Naive thymus-derived CD8-positive, alpha-beta T cell (primary cell): ENCODE measurements around the gene SAT1. TPM values are rescaled to one million over a fixed set of nuclear protein-coding genes. Genes with fewer than 3 reads are reported as not detected.

Experiments
- ATAC-seq, 2 donors: fragments of 150-1000 bp; cut with Tn5 transposase in 1 of 2; sonication (Bioruptor Pico), chemical (Tn5 transposase) in 1 of 2; 1 replicate in 1 of 2; 2 replicates in 1 of 2; pipeline ENCODE4 v1.10.0; 2021; ENCODE audit warnings: mild to moderate bottlenecking in 2 of 2, moderate library complexity in 2 of 2
- POLR2A ChIA-PET: fragments of 350-600 bp; sonication (Branson Sonifier 250); formaldehyde crosslinking; loops from one replicate; lab custom pipeline; 2021; ENCODE audit warnings: antibody characterized with exemption; lab: Charles Lee
- DNase-seq, 10 donors: peaks; one replicate each; pipeline versions ENCODE4 v3.0.0 to v3.0.0-alpha.2; 2020 to 2022
- H3K27ac Mint-ChIP-seq, 10 donors: one replicate each; pipeline ENCODE4 v1.8.0; 2020 to 2022; ENCODE audit warnings: mild to moderate bottlenecking in 10 of 10, mixed read lengths in 10 of 10, moderate library complexity in 4 of 10, inconsistent platforms in 1 of 10
- H3K27me3 Mint-ChIP-seq, 5 donors: one replicate each; pipeline ENCODE4 v1.8.0; 2021 to 2022; ENCODE audit warnings: mixed read lengths in 5 of 5
- H3K36me3 Mint-ChIP-seq, 3 donors: one replicate each; pipeline ENCODE4 v1.8.0; 2020 to 2022; ENCODE audit warnings: mixed read lengths in 3 of 3, mild to moderate bottlenecking in 2 of 3, inconsistent platforms in 1 of 3
- H3K4me1 Mint-ChIP-seq, 4 donors: one replicate each; pipeline ENCODE4 v1.8.0; 2021 to 2022; ENCODE audit warnings: mixed read lengths in 4 of 4
- H3K4me3 Mint-ChIP-seq, 10 donors: one replicate each; pipeline ENCODE4 v1.8.0; 2020 to 2022; ENCODE audit warnings: mild to moderate bottlenecking in 10 of 10, mixed read lengths in 10 of 10, moderate library complexity in 6 of 10, inconsistent platforms in 1 of 10
- H3K9me3 Mint-ChIP-seq, 9 donors: one replicate each; pipeline ENCODE4 v1.8.0; 2020 to 2022; ENCODE audit warnings: mixed read lengths in 9 of 9, mild to moderate bottlenecking in 3 of 9, inconsistent platforms in 1 of 9, moderate library complexity in 1 of 9
- polyA plus RNA-seq, 3 donors: library from polyadenylated mRNA; unstranded; fragments of 300-500 nt; fragmentation: Illumina TruSeq; gene quantifications; one replicate each; pipeline ENCODE4 v1.2.3, GENCODE V29; 2021
- total RNA-seq, 8 experiments: library from RNA in 2 of 8; stranded (reverse) in 2 of 8; gene quantifications; one replicate each; pipeline ENCODE4 v1.2.3 and lab custom pipeline; 2021 to 2026

Gene SAT1
- total and polyA plus RNA-seq, 5 experiments from 2014 or later = 50.1 to 121 (median 91.0) TPM

DNA sequence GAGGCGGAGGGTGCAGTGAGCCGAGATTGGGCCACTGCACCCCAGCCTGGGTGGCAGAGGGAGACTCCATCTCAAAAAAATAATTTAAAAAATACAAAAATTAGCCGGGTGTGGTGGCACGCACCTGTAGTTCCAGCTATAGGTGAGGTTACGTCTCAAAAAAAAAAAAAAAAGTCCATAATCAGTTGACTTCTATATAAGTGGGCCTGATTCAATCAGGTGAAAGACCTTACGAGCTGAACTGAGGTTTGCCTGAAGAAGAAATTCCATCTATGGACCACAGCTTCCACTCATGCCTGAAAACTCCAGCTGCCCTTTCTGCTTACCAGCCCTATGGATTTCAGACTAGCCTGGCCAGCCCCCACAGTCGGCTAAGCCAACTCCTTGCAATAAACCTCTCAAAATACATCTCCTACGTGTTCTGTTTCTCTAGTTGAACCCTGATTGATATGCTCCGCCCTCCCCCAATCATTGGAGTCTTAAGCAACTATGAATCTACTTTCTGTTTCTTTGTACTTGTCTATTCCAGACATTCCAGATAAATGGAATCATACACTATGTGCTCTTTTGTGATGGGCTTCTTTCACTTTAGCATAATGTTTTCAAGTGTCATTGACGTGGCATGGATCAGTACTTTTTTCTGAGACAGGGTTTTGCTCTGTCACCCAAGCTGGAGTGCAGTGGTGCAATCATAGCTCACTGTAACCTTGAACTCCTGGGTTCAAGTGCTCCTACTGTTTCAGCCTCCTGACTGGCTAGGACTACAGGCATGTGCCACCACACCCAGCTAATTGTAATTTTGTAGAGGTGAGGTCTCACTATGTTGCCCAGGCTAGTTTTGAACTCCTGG lies 36.6 kb downstream of the SAT1 start:
- Mint-ChIP-seq H3K36me3 (no peaks in the 10 kb centered on the region), H3K9me3 (no peaks in the 10 kb centered on the region), H3K27ac (no peak overlapping the region), H3K27me3 (no peaks in the 10 kb centered on the region), H3K4me3 (no peak overlapping the region), H3K4me1 (peaks cover 0 to 5% (median under 1%) of the 10 kb centered on the region in 4 donors)
- POLR2A ChIA-PET = no interaction called here
- DNase-seq (no peak), ATAC-seq (no peak)

DNA sequence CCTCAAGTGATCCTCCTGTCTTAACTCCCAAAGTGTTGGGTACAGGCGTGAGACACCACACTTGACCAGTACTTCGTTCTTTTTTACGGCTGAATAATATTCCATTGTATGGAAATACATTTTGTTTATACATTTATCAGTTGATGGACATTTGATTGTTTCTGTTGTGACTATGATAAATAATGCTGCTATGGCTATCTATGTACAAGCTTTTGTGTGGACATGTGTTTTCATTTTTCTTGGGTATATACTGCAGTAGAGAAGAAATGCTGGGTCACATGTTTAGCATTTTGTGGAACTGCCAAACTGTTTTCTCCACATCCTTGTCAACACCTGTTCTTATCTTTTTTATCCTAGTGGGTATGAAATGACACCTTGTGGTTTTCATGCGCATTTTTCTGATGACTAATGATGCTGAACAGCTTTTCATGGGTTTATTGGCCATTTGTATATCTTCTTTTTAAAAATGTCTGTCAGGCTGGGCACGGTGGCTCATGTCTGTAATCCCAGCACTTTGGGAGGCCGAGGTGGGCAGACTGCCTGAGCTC lies 37.3 kb downstream of the SAT1 start:
- Mint-ChIP-seq H3K27me3 (no peaks in the 10 kb centered on the region), H3K4me1 (peaks cover 0 to 5% (median under 1%) of the 10 kb centered on the region in 4 donors), H3K27ac (no peak overlapping the region), H3K9me3 (no peaks in the 10 kb centered on the region), H3K36me3 (no peaks in the 10 kb centered on the region), H3K4me3 (no peak overlapping the region)
- POLR2A ChIA-PET = no interaction called here
- DNase-seq = no peak
- ATAC-seq = no peak

DNA sequence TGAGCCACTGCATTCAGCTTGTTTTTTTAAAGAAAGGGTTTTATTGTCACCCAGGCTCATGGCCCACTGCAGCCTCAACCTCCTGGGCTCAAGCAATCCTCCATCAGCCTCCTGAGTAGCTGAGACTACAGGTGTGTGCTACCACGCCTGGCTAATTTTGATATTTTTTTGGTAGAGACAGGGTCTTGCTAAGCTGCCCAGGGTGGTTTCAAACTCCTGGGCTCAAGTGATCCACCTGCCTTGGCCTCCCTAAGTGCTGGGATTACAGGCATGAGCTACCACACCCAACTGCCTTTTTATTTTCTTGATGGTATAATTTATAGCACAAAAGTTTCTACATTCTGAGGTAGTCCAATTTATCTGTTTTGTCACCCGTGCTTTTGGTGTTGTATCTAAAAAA lies 38.9 kb downstream of the SAT1 start:
- H3K27me3 Mint-ChIP-seq = no peaks in the 10 kb centered on the region
- peaks cover 0 to 5% (median under 1%) of the 10 kb centered on the region in 4 donors for H3K4me1 Mint-ChIP-seq

DNA sequence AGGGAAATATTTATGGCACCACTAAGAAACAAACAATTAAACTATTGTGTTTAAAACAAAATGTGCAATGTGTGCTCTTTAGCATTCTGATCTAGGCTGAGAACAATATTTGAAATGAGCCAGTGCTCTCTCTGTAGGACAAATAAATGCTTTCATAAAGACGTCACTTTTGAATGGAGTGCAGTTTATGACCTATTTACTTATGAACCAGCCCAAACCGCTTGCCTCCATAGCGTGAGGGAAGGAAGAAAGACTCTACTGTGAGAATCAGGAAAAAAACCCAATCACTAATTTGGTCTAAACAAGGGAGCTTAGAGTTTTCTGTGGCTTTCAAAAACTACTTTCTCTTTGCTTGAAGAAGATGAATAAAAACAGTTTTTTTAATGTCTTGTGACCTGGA lies 39.4 kb downstream of the SAT1 start:
- Mint-ChIP-seq H3K27me3 (no peaks in the 10 kb centered on the region), H3K27ac (no peak overlapping the region), H3K9me3 (no peaks in the 10 kb centered on the region), H3K36me3 (no peaks in the 10 kb centered on the region), H3K4me1 (peaks cover 0 to 1% (median under 1%) of the 10 kb centered on the region in 4 donors), H3K4me3 (no peak overlapping the region)
- ATAC-seq (no peak), DNase-seq (no peak)
- POLR2A ChIA-PET = no interaction called here

More for the DNA sequence above, 38.9 kb downstream of the SAT1 start:
- H3K9me3 Mint-ChIP-seq = no peaks in the 10 kb centered on the region
- H3K27ac Mint-ChIP-seq = no peak overlapping the region
- H3K36me3 Mint-ChIP-seq = no peaks in the 10 kb centered on the region
- DNase-seq (no peak), ATAC-seq (no peak)
- POLR2A ChIA-PET = no interaction called here
- H3K4me3 Mint-ChIP-seq = no peak overlapping the region

DNA sequence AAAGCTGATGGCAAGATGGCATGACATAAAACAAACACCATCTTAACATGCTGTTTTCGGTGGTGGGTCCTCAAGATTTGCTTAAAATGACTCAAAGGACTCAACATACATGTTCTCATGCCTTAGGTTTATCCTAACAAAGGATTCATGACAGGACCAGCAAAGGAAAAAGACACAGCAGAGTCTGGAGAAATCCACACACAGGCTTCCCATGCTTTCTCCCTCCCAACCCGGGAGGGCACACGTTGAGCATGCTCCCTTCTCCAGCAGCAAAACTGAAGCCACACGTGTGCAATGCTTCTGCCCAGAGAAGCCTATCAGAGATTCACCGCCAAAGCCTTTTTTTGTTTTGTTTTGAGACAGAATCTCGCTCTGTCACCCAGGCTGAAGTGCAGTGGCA lies 39.9 kb downstream of the SAT1 start:
- no peak overlapping the region for H3K27ac Mint-ChIP-seq
- ATAC-seq (no peak), DNase-seq (no peak)
- no peaks in the 10 kb centered on the region for H3K4me1 Mint-ChIP-seq
- H3K36me3 Mint-ChIP-seq = peaks cover 0 to under 1% (median 0%) of the 10 kb centered on the region in 3 donors
- no peak overlapping the region for H3K4me3 Mint-ChIP-seq
- POLR2A ChIA-PET = no interaction called here
- no peaks in the 10 kb centered on the region for H3K9me3 Mint-ChIP-seq
- H3K27me3 Mint-ChIP-seq = no peaks in the 10 kb centered on the region

DNA sequence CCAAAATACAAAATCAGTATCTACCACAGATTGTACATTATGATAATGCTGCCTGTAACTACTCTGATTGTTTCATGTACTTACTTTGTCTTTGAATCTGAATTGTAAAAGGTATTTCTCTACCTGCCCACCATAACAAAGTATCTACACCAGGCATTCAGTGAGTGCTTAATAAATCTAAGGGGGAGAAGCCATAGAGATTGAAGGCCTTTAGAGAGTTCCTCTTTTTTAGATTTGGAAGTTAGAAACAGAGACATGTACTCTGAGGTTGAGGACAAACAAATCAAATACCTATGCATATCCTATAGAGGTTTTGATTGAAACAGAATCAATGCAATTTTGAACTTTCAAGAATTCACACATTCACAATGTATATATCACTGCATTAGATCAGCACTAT lies 42.7 kb downstream of the SAT1 start:
- H3K4me3 Mint-ChIP-seq = no peak overlapping the region
- H3K4me1 Mint-ChIP-seq = no peaks in the 10 kb centered on the region
- ATAC-seq (no peak), DNase-seq (no peak)
- H3K9me3 Mint-ChIP-seq = no peaks in the 10 kb centered on the region
- no peak overlapping the region for H3K27ac Mint-ChIP-seq
- POLR2A ChIA-PET = no interaction called here
- peaks cover 0 to 3% (median 0%) of the 10 kb centered on the region in 3 donors for H3K36me3 Mint-ChIP-seq
- no peaks in the 10 kb centered on the region for H3K27me3 Mint-ChIP-seq

DNA sequence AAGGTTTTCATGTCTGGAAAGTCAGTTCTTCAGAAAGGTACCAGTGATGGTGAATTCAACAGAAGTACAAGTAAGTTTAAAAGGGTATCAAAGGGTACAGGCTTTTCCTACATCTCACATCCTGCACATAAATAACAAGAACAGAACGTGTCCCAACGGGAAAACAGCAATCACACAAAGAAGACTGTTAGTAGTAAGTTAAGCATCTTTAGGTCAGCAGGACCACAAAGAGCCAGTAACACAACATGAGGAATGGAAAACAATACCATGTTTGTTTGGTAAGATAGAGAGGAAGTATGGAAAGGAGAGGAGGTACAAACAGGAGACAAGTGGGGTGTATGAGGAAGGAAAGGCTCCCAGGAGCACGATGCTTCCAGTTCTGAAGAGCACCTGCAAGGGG lies 43.2 kb downstream of the SAT1 start:
- H3K36me3 Mint-ChIP-seq = peaks cover 0 to 3% (median 0%) of the 10 kb centered on the region in 3 donors
- H3K27ac Mint-ChIP-seq = no peak overlapping the region
- POLR2A ChIA-PET = no interaction called here

DNA sequence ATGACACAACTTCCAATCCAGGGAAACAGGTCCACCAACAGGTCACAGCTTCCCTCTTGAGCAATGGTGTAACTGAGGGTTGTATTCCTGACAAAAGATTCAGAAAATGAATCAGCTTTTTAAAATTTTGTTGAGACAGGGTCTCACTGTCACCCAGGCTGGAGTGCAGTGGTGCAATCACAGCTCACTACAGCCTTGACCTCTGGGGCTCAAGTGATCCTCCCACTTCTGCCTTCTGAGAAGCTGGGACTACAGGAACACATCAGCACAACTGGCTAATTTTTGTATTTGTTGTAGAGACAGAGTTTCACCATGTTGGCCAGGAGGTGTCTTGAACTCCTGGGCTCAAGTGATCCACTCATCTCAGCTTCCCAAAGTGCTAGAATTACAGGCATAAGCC lies 43.7 kb downstream of the SAT1 start:
- no peaks in the 10 kb centered on the region for H3K9me3 Mint-ChIP-seq
- POLR2A ChIA-PET = no interaction called here
- H3K4me1 Mint-ChIP-seq = no peaks in the 10 kb centered on the region
- ATAC-seq = no peak
- no peak overlapping the region for H3K4me3 Mint-ChIP-seq
- no peaks in the 10 kb centered on the region for H3K27me3 Mint-ChIP-seq
- peaks cover 0 to 3% (median 0%) of the 10 kb centered on the region in 3 donors for H3K36me3 Mint-ChIP-seq
- no peak for DNase-seq
- no peak overlapping the region for H3K27ac Mint-ChIP-seq

More for the DNA sequence above, 43.2 kb downstream of the SAT1 start:
- DNase-seq (no peak), ATAC-seq (no peak)
- Mint-ChIP-seq H3K27me3 (no peaks in the 10 kb centered on the region), H3K4me3 (no peak overlapping the region), H3K9me3 (no peaks in the 10 kb centered on the region), H3K4me1 (no peaks in the 10 kb centered on the region)

DNA sequence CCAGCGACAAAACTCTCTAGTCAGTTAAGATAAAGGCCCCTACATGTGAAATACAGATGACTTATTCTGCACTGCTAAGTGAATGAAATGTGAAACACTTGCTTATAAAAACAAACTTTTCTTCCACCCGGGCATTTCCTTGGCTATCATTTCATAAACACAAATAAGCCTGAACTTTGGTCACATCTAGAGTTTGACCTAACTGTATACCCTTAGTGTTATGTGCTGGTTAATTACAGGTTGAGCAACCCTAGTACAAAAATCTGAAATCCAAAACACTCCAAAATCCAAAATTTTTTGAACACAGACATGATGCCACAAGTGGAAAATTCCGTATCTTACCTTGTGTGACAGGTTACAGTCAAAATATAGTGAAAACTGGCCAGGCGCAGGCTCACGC lies 45.9 kb downstream of the SAT1 start:
- DNase-seq = no peak
- Mint-ChIP-seq H3K9me3 (no peaks in the 10 kb centered on the region), H3K27me3 (no peaks in the 10 kb centered on the region), H3K36me3 (peaks cover 0 to 3% (median 0%) of the 10 kb centered on the region in 3 donors), H3K4me3 (no peak overlapping the region), H3K27ac (no peak overlapping the region), H3K4me1 (no peaks in the 10 kb centered on the region)
- no peak for ATAC-seq
- POLR2A ChIA-PET = no interaction called here

DNA sequence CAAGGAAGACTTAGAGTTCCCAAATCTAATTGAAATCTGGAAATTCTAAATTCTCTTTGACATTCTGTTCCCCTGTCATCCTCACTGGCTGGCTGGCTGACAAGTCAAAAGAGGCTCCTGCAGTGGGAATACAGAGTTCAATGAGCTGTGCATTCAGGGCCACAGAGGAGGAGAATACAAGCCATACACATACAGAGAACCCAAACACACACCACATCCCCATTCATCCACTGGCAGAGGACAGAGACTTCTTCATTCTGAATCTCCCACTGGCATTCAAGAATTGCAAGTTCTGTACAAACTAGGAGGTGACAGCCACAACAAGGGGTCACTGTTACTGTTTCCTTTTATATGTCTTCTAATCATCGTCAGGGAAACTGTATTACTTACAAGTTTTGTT lies 49.7 kb downstream of the SAT1 start:
- no peaks in the 10 kb centered on the region for H3K9me3 Mint-ChIP-seq
- peaks cover 0 to 3% (median 0%) of the 10 kb centered on the region in 3 donors for H3K36me3 Mint-ChIP-seq
- DNase-seq (no peak), ATAC-seq (no peak)
- no peaks in the 10 kb centered on the region for H3K4me1 Mint-ChIP-seq
- no peak overlapping the region for H3K27ac Mint-ChIP-seq
- no peak overlapping the region for H3K4me3 Mint-ChIP-seq
- POLR2A ChIA-PET = no interaction called here
- no peaks in the 10 kb centered on the region for H3K27me3 Mint-ChIP-seq

Other genes with a start within 250 kb of the SAT1 start
- gene PRDX4, start 115.7 kb upstream of the SAT1 start, total RNA-seq = 1 to 10 TPM; 9.0 to 9.9 TPM
- 10 to 100 TPM; 33.0 to 45.1 (median 44.3) TPM for gene PRDX4, start 115.7 kb upstream of the SAT1 start, polyA plus RNA-seq
- gene ACOT9, start 39.9 kb upstream of the SAT1 start, total RNA-seq = 10 to 100 TPM; 14.4 to 14.8 TPM
- 10 to 100 TPM in 1 of 3 donors, 1 to 10 TPM in 2; 5.9 to 13.0 (median 7.5) TPM for gene ACOT9, start 39.9 kb upstream of the SAT1 start, polyA plus RNA-seq
- 10 to 100 TPM in 1 of 2 experiments, 1 to 10 TPM in 1; 6.8 to 10.8 TPM for gene APOO, start 124.8 kb downstream of the SAT1 start, total RNA-seq
- 10 to 100 TPM; 15.9 to 20.2 (median 19.7) TPM for gene APOO, start 124.8 kb downstream of the SAT1 start, polyA plus RNA-seq
- gene CXorf58, start 124.8 kb downstream of the SAT1 start, total RNA-seq = not detected
- not detected for gene CXorf58, start 124.8 kb downstream of the SAT1 start, polyA plus RNA-seq
- 1 to 10 TPM; 8.8 to 8.9 TPM for gene KLHL15, start 244.0 kb downstream of the SAT1 start, total RNA-seq
- gene KLHL15, start 244.0 kb downstream of the SAT1 start, polyA plus RNA-seq = 1 to 10 TPM; 1.8 to 2.7 (median 2.5) TPM